Fibroblast of skin of right biceps (primary cell): ENCODE measurements around the gene MPG.

Experiments used
- DNase-seq: peaks from one replicate; pipeline ENCODE4 v3.0.0-alpha.2; 2013

MPG gene

DNA sequence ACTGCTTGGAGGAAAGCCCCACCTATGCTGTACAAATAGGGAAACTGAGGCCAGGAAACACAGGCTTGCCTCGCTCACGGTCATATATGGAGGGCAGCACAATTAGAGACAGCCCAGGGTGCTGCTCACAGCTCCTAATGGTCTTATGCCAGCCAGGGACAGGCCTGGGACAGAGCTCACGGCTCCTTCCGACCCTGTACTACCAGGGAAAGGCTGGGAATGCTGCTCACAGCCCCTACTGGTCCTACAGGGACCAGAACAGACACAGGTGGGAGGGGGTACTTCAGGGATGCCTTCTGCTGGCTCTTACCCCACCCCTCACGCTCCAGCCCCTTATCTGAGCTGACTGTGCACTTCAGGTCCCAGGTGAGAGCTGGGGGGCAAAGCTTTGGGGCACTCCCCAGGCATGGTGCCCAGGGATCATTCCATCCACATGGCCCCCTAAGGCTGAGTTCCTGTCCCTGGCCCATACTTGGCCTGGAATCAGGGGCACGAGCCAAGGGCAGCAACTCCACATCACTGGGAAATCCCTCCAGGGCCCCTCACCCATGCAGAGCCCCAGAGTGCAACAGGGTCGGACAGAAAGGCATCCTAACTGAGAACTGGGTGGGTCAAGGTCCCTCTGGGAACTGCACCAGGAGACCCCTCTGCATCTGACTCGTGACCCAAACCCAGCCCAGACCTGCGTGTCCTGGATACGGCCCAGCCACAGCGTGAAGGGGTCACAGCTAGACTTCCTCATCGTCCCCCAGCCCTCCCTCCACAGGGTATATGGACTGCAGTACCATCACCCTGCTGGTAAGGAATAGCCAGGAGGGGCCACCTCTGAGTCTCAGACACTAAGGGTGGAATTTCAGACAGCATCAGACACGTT, 11.5 kb upstream of the MPG start:
- no peak for DNase-seq

- no peak for DNase-seq
These were observed 10.7 kb upstream of the MPG start for GRCh38 chr16:67183-67791.

GRCh38 chr16:67884-68789, 9.9 kb upstream of the MPG start:
- no peak for DNase-seq

GRCh38 chr16:69181-69580, 8.8 kb upstream of the MPG start:
- no peak for DNase-seq

GRCh38 chr16:71210-71539, 6.8 kb upstream of the MPG start:
- no peak for DNase-seq

DNA sequence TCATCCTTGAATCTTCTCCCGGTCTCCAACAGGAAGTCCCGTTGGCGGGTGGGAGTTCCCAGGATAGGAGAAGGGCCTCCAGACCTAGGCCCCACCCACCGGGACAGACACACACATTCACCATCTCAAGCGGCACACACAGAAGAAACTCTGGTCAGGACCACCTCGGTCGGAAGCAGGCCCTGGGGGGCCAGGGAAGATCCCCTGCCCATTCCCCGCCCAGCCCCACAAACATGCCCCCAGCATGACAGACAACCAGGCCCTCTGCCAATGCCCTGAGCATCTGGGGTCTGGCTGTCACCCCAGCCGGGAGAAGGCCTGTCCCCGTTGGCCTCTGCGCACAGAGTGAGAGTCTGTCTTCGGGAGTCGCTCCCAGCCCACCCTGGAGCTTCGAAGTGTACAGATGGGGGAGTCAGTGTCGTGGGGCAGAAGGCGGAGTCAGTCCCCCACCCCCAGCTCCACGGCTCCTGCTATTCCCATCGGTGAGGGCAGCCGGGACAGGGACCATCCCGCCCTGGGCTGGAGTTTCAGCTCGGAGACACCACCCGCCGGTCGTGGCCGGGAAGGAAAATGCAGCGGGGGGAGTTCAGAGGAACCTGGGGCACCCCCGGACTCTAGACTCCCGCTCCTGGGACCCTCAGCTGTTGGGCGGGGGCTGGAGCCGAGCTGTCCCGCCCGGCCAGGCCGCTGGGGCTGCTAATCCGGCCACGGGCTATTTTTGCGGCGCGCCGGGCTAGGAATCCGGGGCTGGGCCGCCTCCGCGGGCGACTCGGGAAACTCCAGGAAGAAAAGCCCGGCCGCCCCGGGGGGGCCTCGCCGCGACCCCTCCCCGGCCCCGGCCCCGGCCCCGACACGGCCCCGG, 6.3 kb upstream of the MPG start:
- DNase-seq, result peak; percentile 81

GRCh38 chr16:72561-73548, 5.2 kb upstream of the MPG start, which contains the start of gene RHBDF1:
Gene RHBDF1, minus strand, starts transcription at chr16:72631. Its CDS starts 7,616 bp downstream, at chr16:65015.
- DNase-seq, result peak; percentile 61

GRCh38 chr16:74051-74746, 3.8 kb upstream of the MPG start:
- DNase-seq, result no peak

- DNase-seq, result no peak
These were observed 3.2 kb upstream of the MPG start for GRCh38 chr16:74747-75334.

DNA sequence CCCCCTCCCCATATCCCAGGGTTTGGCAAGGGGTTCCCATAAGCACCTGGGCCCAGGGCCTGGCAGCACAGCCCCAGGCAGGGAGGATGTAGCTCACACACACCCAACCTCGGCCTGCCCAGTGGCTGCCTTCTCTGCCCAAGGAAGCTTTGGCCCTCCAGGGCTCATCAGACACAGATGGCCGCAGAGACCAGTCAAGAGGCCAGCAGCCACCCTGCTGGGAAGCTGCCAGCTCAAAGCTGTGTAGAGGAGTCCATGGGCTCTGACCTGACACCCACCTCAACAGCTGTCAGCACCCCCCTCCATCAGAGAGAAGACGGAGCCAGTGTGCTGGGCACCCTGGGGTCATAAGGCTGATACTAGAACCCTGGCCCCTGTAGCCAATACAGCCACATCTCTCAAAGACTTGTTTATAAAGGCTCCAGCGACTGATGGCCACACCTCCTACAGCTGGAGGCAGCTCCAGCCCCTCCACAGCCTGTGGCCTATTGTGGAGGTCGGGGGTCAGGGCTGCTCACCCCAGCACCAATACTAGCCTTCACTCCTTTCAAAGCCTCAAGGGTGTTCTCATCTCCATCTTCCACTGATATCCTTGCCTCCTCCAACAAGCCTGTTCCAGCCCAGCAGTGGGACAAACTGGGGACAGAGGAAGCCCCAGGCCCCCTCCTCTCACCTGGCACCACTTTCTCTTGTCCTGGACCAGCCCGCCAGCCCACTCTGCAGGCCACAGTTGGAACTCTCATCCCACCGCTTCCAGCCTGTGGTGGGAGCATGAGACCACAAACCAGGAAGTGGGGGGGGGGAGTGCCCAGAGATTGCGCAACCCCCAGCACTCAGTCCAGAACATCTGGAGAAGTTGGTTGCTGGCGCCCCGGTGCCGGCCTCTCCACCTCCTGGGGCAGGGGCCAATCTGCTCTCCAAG, 2.2 kb upstream of the MPG start:
- peak; percentile 86 for DNase-seq

GRCh38 chr16:76535-77272, 1.3 kb upstream of the MPG start:
- peak; percentile 86 for DNase-seq

DNA sequence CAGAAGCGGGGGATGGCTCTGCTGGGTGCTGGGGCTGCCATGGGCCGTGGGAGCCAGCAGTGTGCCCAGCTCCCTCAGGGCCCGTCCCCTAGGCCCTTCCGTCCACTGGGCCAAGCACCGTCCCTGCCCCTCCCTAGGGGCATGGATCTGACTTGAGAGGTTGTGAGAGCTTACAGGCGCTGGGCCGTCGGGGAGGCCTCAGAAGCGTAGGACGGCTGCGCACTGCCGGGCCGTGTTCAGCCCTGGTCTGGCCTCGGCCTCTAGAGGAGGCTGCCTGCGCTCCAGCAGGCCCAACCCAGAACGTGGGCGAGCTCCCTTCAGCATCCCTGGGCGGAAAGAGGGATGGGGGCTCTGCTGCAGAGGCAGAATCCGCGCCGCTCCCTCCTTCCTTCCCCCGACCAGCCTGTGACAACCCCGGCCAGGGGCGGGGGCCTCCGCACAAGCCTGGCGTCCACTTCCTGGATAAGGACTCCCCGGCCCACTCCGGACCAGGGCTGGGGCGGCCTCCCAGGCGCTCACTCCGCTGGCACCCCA, 685 bp upstream of the MPG start:
- DNase-seq, result peak; percentile 63

DNA sequence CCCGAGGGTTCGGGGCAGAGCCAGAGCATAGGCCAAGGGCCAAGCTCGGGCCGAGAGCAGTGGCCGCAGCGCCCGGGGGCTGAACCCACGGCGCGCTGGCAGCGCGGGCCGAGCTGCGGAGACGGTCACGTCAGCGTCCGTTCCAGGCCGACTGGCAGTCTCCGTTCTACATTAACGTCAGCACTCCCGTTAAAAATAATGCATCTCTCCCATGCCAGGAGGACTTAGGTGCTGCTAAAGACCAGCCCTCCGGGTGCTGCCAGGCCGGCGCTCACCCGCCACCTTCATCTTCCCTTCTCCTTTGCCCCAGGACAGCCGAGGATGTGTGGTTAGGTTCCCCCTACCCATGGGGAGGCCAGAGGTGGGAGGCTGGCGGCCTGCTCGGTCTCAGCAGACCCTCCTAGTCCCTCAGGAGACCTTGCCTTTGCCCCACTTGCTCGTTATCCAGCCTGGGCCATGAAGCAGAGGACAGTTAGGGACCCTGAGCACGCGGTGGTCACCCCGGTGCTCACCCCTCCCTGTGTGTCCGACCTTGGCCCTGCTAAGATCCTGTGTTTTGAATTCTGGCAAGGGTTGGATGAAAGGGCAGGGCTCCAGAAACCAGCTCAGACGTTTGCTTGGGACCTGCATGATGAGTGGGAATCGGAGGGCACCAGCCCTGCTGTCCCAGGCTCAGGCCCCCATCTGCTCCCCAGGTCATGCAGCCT, 572 bp downstream of the MPG start:
- peak; percentile 35 for DNase-seq

GRCh38 chr16:79151-80054, 1.4 kb downstream of the MPG start:
- no peak for DNase-seq

- no peak for DNase-seq
These were observed 5.1 kb downstream of the MPG start for GRCh38 chr16:83060-83603.
